Suppressor macrophage (primary cell): Measurements from ENCODE around the gene TMEM154.
A peak's percentile ranks its signal among the peaks of the same experiment; 100 is the strongest.

Source experiments
- DNase-seq, 4 experiments: peaks; one replicate each; pipeline ENCODE4 v3.0.0-alpha.2; 2020 to 2022
- total RNA-seq, 17 experiments: gene quantifications; one replicate each; lab custom pipeline; 2026; ENCODE audit warnings: mixed read lengths in 6 of 17, inconsistent platforms in 3 of 17; lab: John Stamatoyannopoulos, UW

The TMEM154 gene
- 0.49 to 39.2 (median 4.8) reads per million in 17 experiments for total RNA-seq

- peak; percentile 63 to 84 (median 79) for DNase-seq
These were observed at the start of gene TMEM154 for GRCh38 chr4:152679414-152680281. Gene TMEM154 (minus strand): TSS chr4:152679997. CDS start chr4:152679933, 64 bp downstream.

GRCh38 chr4:152729466-152729865 lies 49.7 kb upstream of the TMEM154 start:
- DNase-seq, result no peak

- no peak for DNase-seq
These were observed 48.5 kb upstream of the TMEM154 start for GRCh38 chr4:152728343-152728742.

DNA sequence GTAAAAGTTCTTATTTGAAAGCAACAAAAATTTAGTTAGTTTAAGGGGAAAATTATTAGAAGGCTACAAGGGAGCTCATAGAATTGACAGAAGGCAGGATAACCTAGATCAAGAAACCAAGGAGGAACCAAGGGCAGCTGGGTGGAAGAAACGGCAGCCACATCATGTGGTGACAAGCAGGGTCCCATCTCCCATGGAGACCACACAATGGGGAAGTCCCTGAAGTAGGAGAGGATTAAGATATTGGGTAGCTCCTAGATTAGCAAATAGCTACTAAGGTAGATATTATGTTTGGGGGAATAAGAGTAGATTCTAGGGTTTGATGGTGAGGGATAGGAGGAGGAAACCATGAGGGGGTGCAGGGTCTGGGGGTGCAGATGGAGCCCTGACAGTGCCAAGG lies 48.0 kb upstream of the TMEM154 start:
- DNase-seq, result peak in 2 of 4 experiments; percentile 13 to 19

GRCh38 chr4:152724494-152724893 lies 44.7 kb upstream of the TMEM154 start:
- DNase-seq, result no peak

DNA sequence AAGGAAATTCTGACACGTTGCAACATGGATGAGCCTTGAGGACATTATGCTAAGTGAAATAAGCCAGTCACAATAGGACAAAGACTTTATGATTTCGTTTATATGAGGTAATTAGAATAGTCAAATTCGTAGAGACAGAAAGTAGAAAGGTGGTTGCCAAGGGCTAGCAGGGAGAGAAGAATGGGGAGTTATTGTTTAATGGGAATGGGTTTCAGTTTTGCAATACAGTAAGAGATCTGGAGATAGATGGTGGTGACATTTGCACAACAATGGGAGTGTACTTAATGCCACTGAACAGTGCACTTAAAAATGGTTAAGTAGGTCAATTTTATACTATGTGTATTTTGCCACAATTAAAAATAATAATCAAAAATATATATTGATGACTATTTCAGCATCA lies 43.4 kb upstream of the TMEM154 start:
- no peak for DNase-seq

GRCh38 chr4:152719801-152720556 lies 40.2 kb upstream of the TMEM154 start:
- DNase-seq, result no peak

- DNase-seq, result no peak
These were observed 39.5 kb upstream of the TMEM154 start for GRCh38 chr4:152719291-152719690.

DNA sequence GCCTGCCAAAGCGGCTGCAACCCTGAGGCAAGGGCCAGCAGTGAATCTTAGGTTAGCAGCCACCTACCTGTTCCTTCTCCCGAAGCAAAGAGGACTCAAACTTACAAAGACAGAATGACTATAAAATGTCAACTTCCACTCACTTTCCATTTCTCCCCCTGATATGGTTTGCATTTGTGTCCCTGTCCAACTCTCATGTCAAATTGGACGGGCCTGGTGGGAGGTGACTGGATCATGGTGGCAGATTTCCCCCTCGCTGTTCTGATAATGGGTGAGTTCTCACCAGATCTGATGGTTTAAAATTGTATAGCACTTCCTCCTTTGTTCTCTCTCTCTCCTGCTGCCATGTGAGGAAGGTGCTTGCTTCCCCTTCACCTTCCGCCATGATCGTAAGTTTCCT lies 35.3 kb upstream of the TMEM154 start:
- no peak for DNase-seq

- DNase-seq, result no peak
These were observed 34.3 kb upstream of the TMEM154 start for GRCh38 chr4:152713951-152714705.

DNA sequence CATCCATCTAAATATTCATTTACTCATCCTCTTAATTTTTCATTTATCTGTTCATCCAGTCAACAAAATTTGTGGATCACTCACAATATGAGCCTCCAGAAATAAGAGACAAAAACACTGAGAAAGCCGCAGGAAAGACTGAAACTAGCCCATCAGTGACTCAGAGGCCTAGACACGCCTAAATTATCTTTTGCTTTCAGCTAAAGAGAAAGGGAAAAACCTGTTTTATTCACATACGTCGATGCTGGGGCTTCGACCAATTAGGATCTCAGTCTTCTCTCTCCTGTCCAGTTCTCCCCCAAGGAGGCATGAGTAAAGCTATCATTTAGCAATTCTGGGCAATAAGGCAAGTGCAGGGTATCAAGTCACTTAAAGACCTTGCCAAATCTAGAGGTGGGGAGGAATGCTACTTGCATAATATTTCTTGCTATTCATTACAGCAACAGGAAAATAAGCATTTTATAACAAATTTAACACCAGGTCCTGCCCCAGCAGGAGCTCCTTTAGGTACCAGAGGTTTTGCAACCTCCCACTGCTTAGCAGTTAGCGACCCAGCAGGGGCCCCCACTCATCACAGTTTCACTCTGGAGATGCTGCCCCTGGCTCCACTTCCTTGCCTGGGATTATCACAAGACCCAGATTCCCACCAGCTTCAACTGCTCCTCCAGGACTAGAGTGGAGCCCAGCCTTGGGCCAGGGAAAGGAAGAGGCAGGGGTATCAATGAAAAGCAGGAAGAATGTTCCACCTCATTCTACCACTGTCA lies 30.1 kb upstream of the TMEM154 start:
- no peak for DNase-seq

GRCh38 chr4:152708796-152709195 lies 29.0 kb upstream of the TMEM154 start:
- DNase-seq, result no peak

- no peak for DNase-seq
These were observed 28.6 kb upstream of the TMEM154 start for GRCh38 chr4:152708361-152708760.

DNA sequence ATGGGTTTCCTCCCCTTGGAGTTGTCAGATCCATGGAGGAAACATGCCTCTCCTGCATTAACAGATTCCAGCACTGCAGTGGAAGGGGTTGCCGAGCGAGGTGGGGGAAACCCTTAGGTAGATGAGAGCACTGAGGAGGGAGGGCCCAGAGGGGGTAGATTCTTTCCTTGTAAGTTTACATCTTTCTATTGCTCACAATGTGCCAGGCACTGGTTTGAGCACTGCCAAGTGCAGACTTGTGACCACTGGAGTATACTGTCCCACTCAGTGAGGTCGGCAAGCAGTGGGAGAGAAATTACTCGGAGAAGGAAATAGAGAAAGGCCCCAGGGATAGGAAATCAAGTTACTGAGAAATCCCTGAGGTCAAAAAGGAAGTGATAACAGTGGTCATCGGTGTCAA lies 27.8 kb upstream of the TMEM154 start:
- DNase-seq, result no peak

- DNase-seq, result no peak
These were observed 26.1 kb upstream of the TMEM154 start for GRCh38 chr4:152705903-152706302.

GRCh38 chr4:152704788-152705187 lies 25.0 kb upstream of the TMEM154 start:
- DNase-seq, result no peak

- no peak for DNase-seq
These were observed 20.4 kb upstream of the TMEM154 start for GRCh38 chr4:152700151-152700550.

GRCh38 chr4:152699313-152699712 lies 19.5 kb upstream of the TMEM154 start:
- no peak for DNase-seq

DNA sequence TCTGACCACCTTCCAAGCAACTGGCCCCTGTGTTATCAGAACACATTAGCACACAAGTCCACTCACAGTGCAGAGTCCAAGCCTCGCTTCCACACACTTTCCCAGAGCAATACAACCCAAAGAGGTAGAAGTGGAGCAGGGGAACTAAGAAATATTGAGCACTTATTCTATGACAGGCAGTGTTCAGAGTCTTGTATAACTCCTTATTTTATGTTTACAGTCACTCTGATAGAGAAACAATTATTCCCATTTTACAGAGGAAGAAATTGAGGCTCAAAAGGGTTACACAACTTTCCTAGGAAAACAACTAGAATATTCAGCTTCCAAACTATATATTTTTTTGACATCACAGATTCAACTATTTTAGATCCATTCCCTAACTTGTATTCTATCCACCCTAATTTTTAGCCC lies 18.3 kb upstream of the TMEM154 start:
- DNase-seq, result no peak

DNA sequence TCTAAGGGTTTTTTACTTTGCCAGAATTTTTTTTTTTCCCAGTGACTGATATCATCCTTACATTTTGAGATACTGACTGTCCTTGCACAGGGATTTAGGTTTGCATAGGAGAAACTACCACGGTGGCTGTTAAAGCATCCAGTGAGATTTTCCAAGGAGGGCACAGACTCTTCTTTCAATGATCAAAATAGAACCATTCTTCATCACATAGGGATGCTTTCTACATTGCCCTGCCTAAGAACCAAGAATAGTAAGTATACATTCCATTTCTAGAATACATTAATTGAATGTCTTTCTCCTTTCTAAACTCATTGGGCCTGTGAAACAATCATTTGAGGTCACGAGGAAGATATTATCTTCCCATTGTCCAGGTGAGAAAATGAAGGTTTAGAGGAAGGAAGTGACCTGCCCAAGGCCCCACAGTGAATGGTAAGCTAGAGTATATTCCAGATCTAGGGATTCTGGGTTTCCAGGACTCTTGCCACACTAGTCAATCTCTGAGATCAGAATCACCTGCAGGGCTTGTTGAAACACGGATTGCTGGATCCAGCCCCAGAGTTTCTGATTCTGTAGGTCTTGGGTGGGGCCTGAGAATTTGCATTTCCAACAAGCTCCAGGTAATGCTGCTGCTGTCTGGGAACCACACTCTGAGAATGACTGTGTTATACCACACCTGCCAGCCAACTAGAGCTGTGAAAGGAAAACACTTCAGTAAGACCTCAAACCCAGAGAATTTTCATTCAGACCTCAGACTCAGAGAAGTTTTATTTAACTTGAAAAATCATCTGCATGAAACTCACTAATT lies 17.7 kb upstream of the TMEM154 start:
- DNase-seq, result no peak

DNA sequence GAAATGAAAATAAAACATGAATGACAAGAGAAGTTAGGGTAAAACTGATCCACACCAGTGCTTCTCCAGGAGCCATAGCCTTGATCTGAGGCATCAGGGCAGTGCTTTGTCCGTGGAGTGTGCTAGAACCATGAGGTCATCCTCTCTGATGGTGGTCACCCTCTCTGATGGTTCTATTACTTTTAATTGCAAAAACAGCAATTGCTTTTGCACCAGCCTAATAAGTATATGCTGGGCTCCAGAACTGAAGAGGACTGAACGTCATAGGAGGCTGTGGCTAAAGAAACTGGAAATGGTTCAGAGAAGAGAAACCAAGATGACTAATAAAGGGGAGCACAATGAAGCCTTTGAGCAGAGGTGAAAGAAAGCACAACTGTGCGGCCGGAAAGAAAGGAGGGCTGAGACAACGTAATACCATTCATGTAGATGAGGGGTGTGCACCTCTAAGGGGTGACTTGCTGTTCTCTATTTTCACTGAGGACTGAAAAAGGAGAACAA lies 17.0 kb upstream of the TMEM154 start:
- DNase-seq, result peak; percentile 21 to 59 (median 30)
